ENCODE results near the gene FGFRL1.

FGFRL1 gene

DNA sequence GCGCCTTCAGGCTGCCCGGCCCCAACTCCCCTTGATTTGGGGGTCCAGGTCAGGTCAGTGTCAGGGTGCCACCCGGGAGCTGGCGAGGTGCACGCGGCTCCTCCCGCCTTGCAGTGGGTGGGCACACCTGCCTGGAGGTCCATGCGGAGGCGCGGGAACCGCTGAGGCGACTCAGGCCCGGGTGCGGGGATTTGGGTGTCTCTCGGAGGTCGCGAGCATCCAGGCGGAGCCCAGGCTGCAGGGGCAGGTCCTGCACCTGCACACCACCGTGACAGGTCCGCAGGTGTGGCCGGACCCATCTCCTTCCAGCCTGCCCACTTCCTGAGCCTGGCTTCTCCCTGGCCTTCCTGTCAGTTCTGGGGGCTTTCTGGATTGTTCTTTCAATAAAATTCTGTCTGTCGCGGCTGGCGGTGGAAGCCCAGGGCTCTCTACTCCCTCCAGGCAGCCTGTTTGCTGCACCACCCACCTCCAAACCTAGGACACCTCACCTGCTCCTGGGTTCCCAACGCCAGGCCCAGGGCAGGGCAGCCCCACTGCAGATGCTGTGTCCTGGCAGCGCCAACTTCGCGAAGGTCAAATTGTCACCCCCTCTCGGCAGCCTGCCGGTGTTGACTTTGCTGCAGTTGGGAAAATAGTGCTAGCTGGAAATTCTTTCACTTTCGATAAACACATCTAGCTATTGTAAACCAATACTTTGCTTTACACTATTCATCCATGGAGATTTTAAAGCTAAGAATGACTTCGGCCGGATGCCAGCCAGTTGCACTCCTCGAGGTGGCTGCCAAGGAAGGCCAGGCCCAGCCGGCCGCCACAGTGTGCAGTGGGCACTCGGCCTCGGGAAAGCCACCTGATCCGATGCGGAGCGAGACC lies 35.9 kb downstream of the FGFRL1 start:
- H3K4me1 ChIP-seq (ENCODE audit: low read length) = no peaks in the 10 kb centered on the region
- H3K4me3 ChIP-seq (ENCODE audit: low read length) = no peak overlapping the region
- no peaks in the 10 kb centered on the region for H3K27me3 ChIP-seq (ENCODE audit: low read depth, low read length)
- no peaks in the 10 kb centered on the region for H3K36me3 ChIP-seq (replicated peaks; ENCODE audit: low read depth, low read length)
- no peaks in the 10 kb centered on the region for H3K9me3 ChIP-seq (ENCODE audit: insufficient read depth, low read length)
- H3K79me2 ChIP-seq (ENCODE audit: low read length) = no peaks in the 10 kb centered on the region
- no peak overlapping the region for H3K9ac ChIP-seq (ENCODE audit: low read length)
- no peak overlapping the region for H2AFZ ChIP-seq (ENCODE audit: low read depth, low read length)
- H3K4me2 ChIP-seq (ENCODE audit: low read length) = no peak overlapping the region
- no peak for TF ChIP-seq EZH2phosphoT487 (IDR thresholded peaks at IDR 0.05; ENCODE audit: low read depth)
- TF ChIP-seq, protein P1, sequence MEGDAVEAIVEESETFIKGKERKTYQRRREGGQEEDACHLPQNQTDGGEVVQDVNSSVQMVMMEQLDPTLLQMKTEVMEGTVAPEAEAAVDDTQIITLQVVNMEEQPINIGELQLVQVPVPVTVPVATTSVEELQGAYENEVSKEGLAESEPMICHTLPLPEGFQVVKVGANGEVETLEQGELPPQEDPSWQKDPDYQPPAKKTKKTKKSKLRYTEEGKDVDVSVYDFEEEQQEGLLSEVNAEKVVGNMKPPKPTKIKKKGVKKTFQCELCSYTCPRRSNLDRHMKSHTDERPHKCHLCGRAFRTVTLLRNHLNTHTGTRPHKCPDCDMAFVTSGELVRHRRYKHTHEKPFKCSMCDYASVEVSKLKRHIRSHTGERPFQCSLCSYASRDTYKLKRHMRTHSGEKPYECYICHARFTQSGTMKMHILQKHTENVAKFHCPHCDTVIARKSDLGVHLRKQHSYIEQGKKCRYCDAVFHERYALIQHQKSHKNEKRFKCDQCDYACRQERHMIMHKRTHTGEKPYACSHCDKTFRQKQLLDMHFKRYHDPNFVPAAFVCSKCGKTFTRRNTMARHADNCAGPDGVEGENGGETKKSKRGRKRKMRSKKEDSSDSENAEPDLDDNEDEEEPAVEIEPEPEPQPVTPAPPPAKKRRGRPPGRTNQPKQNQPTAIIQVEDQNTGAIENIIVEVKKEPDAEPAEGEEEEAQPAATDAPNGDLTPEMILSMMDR (IDR thresholded peaks at IDR 0.05; ENCODE audit: low read depth, low read length) = no peak
- no peak overlapping the region for H3K27ac ChIP-seq (ENCODE audit: low read length)
- no peaks in the 10 kb centered on the region for H4K20me1 ChIP-seq (ENCODE audit: insufficient read depth, low read length)

DNA sequence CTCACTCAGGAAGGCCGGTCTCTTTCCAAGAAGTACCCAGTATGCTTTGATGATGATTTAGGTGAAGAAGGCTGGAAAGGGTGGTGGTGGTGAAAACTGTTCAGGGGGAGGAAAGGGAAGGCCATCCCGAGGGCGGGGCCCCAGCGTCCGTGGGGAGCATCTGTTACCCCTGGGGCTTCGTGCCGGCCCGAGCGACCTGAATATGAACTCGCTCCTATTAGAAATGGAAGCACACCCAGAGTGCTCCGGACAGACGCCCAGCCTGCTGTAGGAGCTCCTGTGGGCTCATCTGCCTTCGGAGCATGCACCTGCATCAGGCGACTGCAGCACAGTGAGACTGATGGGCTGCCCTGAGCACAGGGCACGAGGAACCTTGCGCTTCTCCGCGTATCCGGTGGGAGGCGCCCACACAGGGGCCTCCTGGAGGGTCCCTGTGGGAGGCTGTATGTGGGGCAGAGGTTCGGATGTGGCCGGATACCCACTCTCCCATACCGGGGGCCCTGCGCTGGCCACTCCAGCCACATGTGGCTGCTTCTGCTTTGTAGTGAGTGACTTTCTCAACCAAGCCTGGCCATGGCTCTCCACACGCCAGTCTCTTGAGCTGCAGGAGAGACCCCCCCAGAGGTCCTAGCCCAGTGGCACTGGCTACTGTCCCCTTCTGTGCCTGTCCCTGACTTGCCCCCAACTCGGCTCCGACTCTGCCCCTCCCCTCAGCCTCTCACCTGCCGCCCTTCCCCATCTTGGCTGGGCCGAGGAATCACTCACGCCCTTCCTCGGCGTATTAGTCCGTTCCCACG lies 36.7 kb downstream of the FGFRL1 start:
- H3K36me3 ChIP-seq (replicated peaks; ENCODE audit: low read depth, low read length) = no peaks in the 10 kb centered on the region
- TF ChIP-seq, protein P1 (IDR thresholded peaks at IDR 0.05; ENCODE audit: low read depth, low read length) = no peak
- no peak for TF ChIP-seq EZH2phosphoT487 (IDR thresholded peaks at IDR 0.05; ENCODE audit: low read depth)
- H3K4me2 ChIP-seq (ENCODE audit: low read length) = no peak overlapping the region
- no peak overlapping the region for H3K27ac ChIP-seq (ENCODE audit: low read length)
- no peak overlapping the region for H3K9ac ChIP-seq (ENCODE audit: low read length)
- no peak overlapping the region for H3K4me3 ChIP-seq (ENCODE audit: low read length)
- no peaks in the 10 kb centered on the region for H3K4me1 ChIP-seq (ENCODE audit: low read length)
- no peaks in the 10 kb centered on the region for H3K9me3 ChIP-seq (ENCODE audit: insufficient read depth, low read length)
- no peaks in the 10 kb centered on the region for H3K79me2 ChIP-seq (ENCODE audit: low read length)
- H4K20me1 ChIP-seq (ENCODE audit: insufficient read depth, low read length) = no peaks in the 10 kb centered on the region
- no peak overlapping the region for H2AFZ ChIP-seq (ENCODE audit: low read depth, low read length)
- no peaks in the 10 kb centered on the region for H3K27me3 ChIP-seq (ENCODE audit: low read depth, low read length)

DNA sequence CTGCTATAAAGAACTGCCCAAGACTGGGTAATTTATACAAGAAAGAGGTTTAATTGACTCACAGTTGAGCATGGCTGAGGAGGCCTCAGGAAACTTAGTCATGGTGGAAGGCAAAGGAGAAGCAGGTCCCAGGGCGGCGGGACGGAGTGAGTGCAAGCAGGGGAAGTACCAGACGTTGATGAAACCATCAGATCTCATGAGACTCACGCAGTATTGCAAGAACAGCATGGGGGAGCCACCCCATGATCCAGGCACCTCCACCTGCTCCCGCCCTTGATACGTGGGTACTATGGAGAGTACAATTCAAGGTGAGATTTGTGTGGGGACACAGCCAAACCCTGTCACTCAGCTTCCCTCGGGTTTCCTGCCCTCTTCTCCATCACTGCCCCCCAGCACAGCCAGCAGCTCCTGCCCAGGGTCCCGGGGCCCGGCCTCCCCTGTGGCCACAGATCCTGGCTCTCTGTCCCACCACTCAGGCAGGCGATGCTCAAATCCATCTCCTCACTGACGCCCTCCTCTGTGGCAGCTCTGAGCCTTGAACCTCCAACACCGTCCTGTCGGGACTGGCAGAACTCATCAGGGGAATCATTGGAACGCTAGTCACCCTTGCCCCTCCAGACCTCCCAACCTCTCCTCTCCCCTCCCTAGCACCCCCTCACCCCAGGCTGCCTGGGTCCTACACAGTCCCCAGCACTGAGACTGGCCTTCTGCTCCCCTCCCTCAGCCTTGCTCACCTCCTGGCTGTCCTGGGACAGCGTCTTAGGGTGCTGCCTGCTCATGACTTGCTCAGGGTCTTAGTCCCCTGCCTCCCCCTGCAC lies 37.6 kb downstream of the FGFRL1 start:
- Histone ChIP-seq H3K36me3 (replicated peaks; ENCODE audit: low read depth, low read length) (no peaks in the 10 kb centered on the region), H3K4me3 (ENCODE audit: low read length) (no peak overlapping the region), H3K79me2 (ENCODE audit: low read length) (no peaks in the 10 kb centered on the region), H2AFZ (ENCODE audit: low read depth, low read length) (no peak overlapping the region), H3K9ac (ENCODE audit: low read length) (no peak overlapping the region), H3K27me3 (ENCODE audit: low read depth, low read length) (no peaks in the 10 kb centered on the region), H3K27ac (ENCODE audit: low read length) (no peak overlapping the region), H3K9me3 (ENCODE audit: insufficient read depth, low read length) (no peaks in the 10 kb centered on the region), H3K4me2 (ENCODE audit: low read length) (no peak overlapping the region), H4K20me1 (ENCODE audit: insufficient read depth, low read length) (no peaks in the 10 kb centered on the region), H3K4me1 (ENCODE audit: low read length) (no peaks in the 10 kb centered on the region)
- TF ChIP-seq, protein P1 (IDR thresholded peaks at IDR 0.05; ENCODE audit: low read depth, low read length) = no peak
- no peak for TF ChIP-seq EZH2phosphoT487 (IDR thresholded peaks at IDR 0.05; ENCODE audit: low read depth)
